Glomerular visceral epithelial cell (primary cell): ENCODE data around the gene RORC.
"Not testable (repeated sequence)": the region's sequence is repeated elsewhere in the genome, so short reads cannot be mapped to it uniquely, and the experiment has no call there.

ENCODE experiments used
- DNase-seq: peaks from one replicate; pipeline ENCODE4 v3.0.0-alpha.2; 2016; ENCODE audit errors: extremely low spot score

The RORC gene

GRCh38 chr1:151831605-151832004, at the start of gene RORC:
Gene RORC, minus strand, starts transcription at chr1:151831802. Its CDS starts 38 bp downstream, at chr1:151831764.
- DNase-seq, result no peak

- no peak for DNase-seq
Observed at GRCh38 chr1:151875419-151876097, 44.0 kb upstream of the RORC start.

GRCh38 chr1:151872776-151873175, 41.2 kb upstream of the RORC start:
- DNase-seq, result not testable (repeated sequence)

GRCh38 chr1:151871284-151872030, 39.9 kb upstream of the RORC start:
- DNase-seq, result no peak

- no peak for DNase-seq
Observed at GRCh38 chr1:151868486-151868885, 36.9 kb upstream of the RORC start.

GRCh38 chr1:151867765-151868411, 36.3 kb upstream of the RORC start:
- DNase-seq, result no peak

GRCh38 chr1:151867321-151867720, 35.7 kb upstream of the RORC start:
- DNase-seq, result no peak

- no peak for DNase-seq
Observed at GRCh38 chr1:151864411-151864810, 32.8 kb upstream of the RORC start.

- DNase-seq, result no peak
Observed at GRCh38 chr1:151862604-151863003, 31.0 kb upstream of the RORC start.

GRCh38 chr1:151860504-151861187, 29.0 kb upstream of the RORC start:
- no peak for DNase-seq

- no peak for DNase-seq
Observed at GRCh38 chr1:151859891-151860293, 28.3 kb upstream of the RORC start.

GRCh38 chr1:151858886-151859665, 27.5 kb upstream of the RORC start:
- DNase-seq, result no peak

- DNase-seq, result no peak
Observed at GRCh38 chr1:151858030-151858746, 26.6 kb upstream of the RORC start.

GRCh38 chr1:151855933-151856332, 24.3 kb upstream of the RORC start:
- no peak for DNase-seq

- not testable (repeated sequence) for DNase-seq
Observed at GRCh38 chr1:151855516-151855915, 23.9 kb upstream of the RORC start.

GRCh38 chr1:151854658-151855057, 23.1 kb upstream of the RORC start:
- DNase-seq, result no peak

- DNase-seq, result no peak
Observed at GRCh38 chr1:151853411-151853943, 21.9 kb upstream of the RORC start, which contains the start of gene THEM5. Gene THEM5, minus strand, starts transcription at chr1:151853712. Its CDS starts 147 bp downstream, at chr1:151853565.

- DNase-seq, result no peak
Observed at GRCh38 chr1:151852733-151853132, 21.1 kb upstream of the RORC start.

GRCh38 chr1:151851886-151852285, 20.3 kb upstream of the RORC start:
- DNase-seq, result no peak

- no peak for DNase-seq
Observed at GRCh38 chr1:151849871-151850270, 18.3 kb upstream of the RORC start.
